ENCODE results near the gene CDH23.

CDH23 gene

GRCh38 chr10:71463111-71463510 is 66.4 kb downstream of the CDH23 start:
- Histone ChIP-seq H3F3A (ENCODE audit: low read depth) (no peaks in the 10 kb centered on the region), H2AFZ (ENCODE audit: low read length) (no peak overlapping the region), H3K9ac (ENCODE audit: low read depth, low read length, poor library complexity, severe bottlenecking) (no peak overlapping the region), H3K9me2 (replicated peaks; ENCODE audit: low read depth, low read length) (no peaks in the 10 kb centered on the region), H4K20me1 (ENCODE audit: insufficient read depth, low read length, poor library complexity, severe bottlenecking) (no peaks in the 10 kb centered on the region), H3K27me3 (ENCODE audit: insufficient read depth, low read length, poor library complexity, severe bottlenecking) (no peaks in the 10 kb centered on the region), H3K4me3 (ENCODE audit: low read length, poor library complexity, severe bottlenecking) (no peak overlapping the region), H3K4me2 (ENCODE audit: low read depth, low read length, poor library complexity, severe bottlenecking) (no peak overlapping the region), H3K36me3 (ENCODE audit: insufficient read depth, low read length) (no peaks in the 10 kb centered on the region), H3K4me1 (ENCODE audit: insufficient read depth, low read length, poor library complexity, severe bottlenecking) (no peaks in the 10 kb centered on the region), H3K79me2 (ENCODE audit: insufficient read depth, low read length) (no peaks in the 10 kb centered on the region), H3K9me3 (ENCODE audit: insufficient read depth, low read depth, low read length) (no peaks in the 10 kb centered on the region)
- TF ChIP-seq, protein P1, sequence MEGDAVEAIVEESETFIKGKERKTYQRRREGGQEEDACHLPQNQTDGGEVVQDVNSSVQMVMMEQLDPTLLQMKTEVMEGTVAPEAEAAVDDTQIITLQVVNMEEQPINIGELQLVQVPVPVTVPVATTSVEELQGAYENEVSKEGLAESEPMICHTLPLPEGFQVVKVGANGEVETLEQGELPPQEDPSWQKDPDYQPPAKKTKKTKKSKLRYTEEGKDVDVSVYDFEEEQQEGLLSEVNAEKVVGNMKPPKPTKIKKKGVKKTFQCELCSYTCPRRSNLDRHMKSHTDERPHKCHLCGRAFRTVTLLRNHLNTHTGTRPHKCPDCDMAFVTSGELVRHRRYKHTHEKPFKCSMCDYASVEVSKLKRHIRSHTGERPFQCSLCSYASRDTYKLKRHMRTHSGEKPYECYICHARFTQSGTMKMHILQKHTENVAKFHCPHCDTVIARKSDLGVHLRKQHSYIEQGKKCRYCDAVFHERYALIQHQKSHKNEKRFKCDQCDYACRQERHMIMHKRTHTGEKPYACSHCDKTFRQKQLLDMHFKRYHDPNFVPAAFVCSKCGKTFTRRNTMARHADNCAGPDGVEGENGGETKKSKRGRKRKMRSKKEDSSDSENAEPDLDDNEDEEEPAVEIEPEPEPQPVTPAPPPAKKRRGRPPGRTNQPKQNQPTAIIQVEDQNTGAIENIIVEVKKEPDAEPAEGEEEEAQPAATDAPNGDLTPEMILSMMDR (conservative IDR thresholded peaks at IDR 0.05; ENCODE audit: low read length), result no peak
- no peak for TF ChIP-seq EZH2phosphoT487 (IDR thresholded peaks at IDR 0.05; ENCODE audit: borderline replicate concordance)

DNA sequence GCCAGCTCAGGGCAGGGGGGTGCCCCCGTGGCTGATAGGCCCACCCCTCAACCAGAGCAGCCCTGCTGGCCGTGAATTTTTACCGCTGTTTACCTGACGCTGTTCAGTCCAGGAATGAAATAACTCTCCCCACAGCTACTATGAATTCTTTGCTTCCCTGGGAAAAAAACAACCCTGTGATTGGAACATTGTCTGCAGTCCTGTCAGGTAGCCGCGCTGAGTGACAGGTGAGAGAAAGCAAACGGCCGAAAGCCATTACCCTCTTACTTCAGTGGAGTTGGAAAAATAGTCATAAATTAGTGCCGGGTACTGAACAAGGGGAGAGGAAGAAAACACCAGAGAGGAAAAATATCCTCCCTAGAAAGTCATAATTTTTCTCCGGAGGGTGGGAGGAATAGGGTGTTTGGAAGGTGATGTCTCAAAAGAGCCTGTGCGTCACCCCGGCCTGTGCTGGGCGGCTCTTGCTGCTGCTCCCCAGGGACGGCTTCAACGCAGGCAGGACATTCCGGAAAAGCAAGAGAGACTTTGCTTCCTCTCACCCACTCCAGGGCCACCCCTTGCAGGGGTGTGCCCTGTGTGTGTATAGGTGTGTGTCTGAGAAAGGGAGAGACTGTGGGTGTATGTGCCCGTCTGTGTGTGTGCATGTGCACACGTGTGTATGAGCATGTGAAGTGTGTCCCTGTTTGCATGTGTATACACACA is 69.0 kb downstream of the CDH23 start:
- Histone ChIP-seq H3K4me3 (ENCODE audit: low read length, poor library complexity, severe bottlenecking) (no peak overlapping the region), H3K27me3 (ENCODE audit: insufficient read depth, low read length, poor library complexity, severe bottlenecking) (no peaks in the 10 kb centered on the region), H3K36me3 (ENCODE audit: insufficient read depth, low read length) (no peaks in the 10 kb centered on the region), H3K9ac (ENCODE audit: low read depth, low read length, poor library complexity, severe bottlenecking) (no peak overlapping the region), H3K9me2 (replicated peaks; ENCODE audit: low read depth, low read length) (no peaks in the 10 kb centered on the region), H3K79me2 (ENCODE audit: insufficient read depth, low read length) (no peaks in the 10 kb centered on the region), H3K9me3 (ENCODE audit: insufficient read depth, low read depth, low read length) (no peaks in the 10 kb centered on the region), H3K4me1 (ENCODE audit: insufficient read depth, low read length, poor library complexity, severe bottlenecking) (no peaks in the 10 kb centered on the region), H2AFZ (ENCODE audit: low read length) (no peak overlapping the region), H4K20me1 (ENCODE audit: insufficient read depth, low read length, poor library complexity, severe bottlenecking) (no peaks in the 10 kb centered on the region), H3F3A (ENCODE audit: low read depth) (no peaks in the 10 kb centered on the region), H3K4me2 (ENCODE audit: low read depth, low read length, poor library complexity, severe bottlenecking) (no peak overlapping the region)
- no peak for TF ChIP-seq EZH2phosphoT487 (IDR thresholded peaks at IDR 0.05; ENCODE audit: borderline replicate concordance)
- TF ChIP-seq, protein P1 (conservative IDR thresholded peaks at IDR 0.05; ENCODE audit: low read length), result no peak

DNA sequence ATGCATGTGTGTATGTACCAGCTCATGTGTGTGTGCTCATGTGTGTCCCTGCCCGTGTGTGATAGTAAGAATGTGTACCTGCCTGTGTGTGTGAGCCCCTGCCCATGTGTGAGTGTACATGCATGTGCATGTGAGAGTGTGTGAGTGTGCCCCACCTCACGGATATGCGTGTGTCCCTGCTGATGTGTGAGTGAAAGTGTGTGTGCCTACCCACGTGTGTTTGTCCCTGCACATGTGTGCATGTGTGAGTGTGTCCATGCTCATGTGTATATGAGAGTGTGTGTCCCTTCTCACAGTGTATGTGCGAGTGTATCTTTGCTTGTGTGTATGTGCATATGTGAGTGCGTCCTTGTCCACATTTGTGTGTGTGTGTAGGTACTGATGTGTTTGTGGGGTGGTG is 69.6 kb downstream of the CDH23 start:
- H3K9me3 ChIP-seq (ENCODE audit: insufficient read depth, low read depth, low read length), result no peaks in the 10 kb centered on the region
- no peaks in the 10 kb centered on the region for H3F3A ChIP-seq (ENCODE audit: low read depth)
- H3K4me3 ChIP-seq (ENCODE audit: low read length, poor library complexity, severe bottlenecking), result no peak overlapping the region
- no peak overlapping the region for H3K9ac ChIP-seq (ENCODE audit: low read depth, low read length, poor library complexity, severe bottlenecking)
- H2AFZ ChIP-seq (ENCODE audit: low read length), result no peak overlapping the region
- no peaks in the 10 kb centered on the region for H3K27me3 ChIP-seq (ENCODE audit: insufficient read depth, low read length, poor library complexity, severe bottlenecking)
- TF ChIP-seq EZH2phosphoT487 (IDR thresholded peaks at IDR 0.05; ENCODE audit: borderline replicate concordance), result no peak
- TF ChIP-seq, protein P1 (conservative IDR thresholded peaks at IDR 0.05; ENCODE audit: low read length), result no peak
- no peak overlapping the region for H3K4me2 ChIP-seq (ENCODE audit: low read depth, low read length, poor library complexity, severe bottlenecking)
- H3K4me1 ChIP-seq (ENCODE audit: insufficient read depth, low read length, poor library complexity, severe bottlenecking), result no peaks in the 10 kb centered on the region
- H3K79me2 ChIP-seq (ENCODE audit: insufficient read depth, low read length), result no peaks in the 10 kb centered on the region
- no peaks in the 10 kb centered on the region for H3K9me2 ChIP-seq (replicated peaks; ENCODE audit: low read depth, low read length)
- no peaks in the 10 kb centered on the region for H3K36me3 ChIP-seq (ENCODE audit: insufficient read depth, low read length)
- H4K20me1 ChIP-seq (ENCODE audit: insufficient read depth, low read length, poor library complexity, severe bottlenecking), result no peaks in the 10 kb centered on the region

Measured in Loucy (cell line).